GM10847 (cell line): Measurements from ENCODE around the gene PRF1.

Experiments
- POLR2A ChIP-seq: IDR thresholded peaks from 2 replicates; pipeline ENCODE4 v1.6.1; 2011; ENCODE audit not compliant: insufficient read length; ENCODE audit errors: extremely low read depth

PRF1 gene

GRCh38 chr10:70597856-70598815 lies 4.4 kb downstream of the PRF1 start:
- no peak for TF ChIP-seq POLR2A

GRCh38 chr10:70596860-70597809 lies 5.4 kb downstream of the PRF1 start:
- TF ChIP-seq POLR2A, result no peak

- no peak for TF ChIP-seq POLR2A
Observed at GRCh38 chr10:70596110-70596798, 6.3 kb downstream of the PRF1 start.

GRCh38 chr10:70595566-70596016 lies 7.0 kb downstream of the PRF1 start:
- TF ChIP-seq POLR2A, result no peak

- no peak for TF ChIP-seq POLR2A
Observed at GRCh38 chr10:70594161-70594560, 8.4 kb downstream of the PRF1 start.

- no peak for TF ChIP-seq POLR2A
Observed at GRCh38 chr10:70593513-70593890, 9.0 kb downstream of the PRF1 start.

GRCh38 chr10:70592746-70593512 lies 9.6 kb downstream of the PRF1 start:
- TF ChIP-seq POLR2A, result no peak

- TF ChIP-seq POLR2A, result no peak
Observed at GRCh38 chr10:70592186-70592735, 10.3 kb downstream of the PRF1 start.

GRCh38 chr10:70590655-70591416 lies 11.7 kb downstream of the PRF1 start:
- no peak for TF ChIP-seq POLR2A

- no peak for TF ChIP-seq POLR2A
Observed at GRCh38 chr10:70589762-70590654, 12.5 kb downstream of the PRF1 start.

GRCh38 chr10:70588859-70589570 lies 13.5 kb downstream of the PRF1 start:
- no peak for TF ChIP-seq POLR2A

GRCh38 chr10:70588255-70588654 lies 14.3 kb downstream of the PRF1 start:
- TF ChIP-seq POLR2A, result no peak
